T-helper 1 cell treated with Interleukin-12 subunit alpha and Interleukin-12 subunit beta and Interleukin-4 antibody, amounts not matched to agents 30 ng/mL and 1 ng/mL, for 36 hours (primary cell): ENCODE results near the gene PAFAH1B1. TPM values are rescaled to one million over a fixed set of nuclear protein-coding genes. Genes with fewer than 3 reads are reported as not detected.

Experiments
- intact Hi-C: fragments of 100-400 bp; cut with micrococcal nuclease; formaldehyde crosslinking; loops from one replicate; pipeline ENCODE4 v1.15.1; 2024
- total RNA-seq: library from RNA; stranded (reverse); gene quantifications from 2 replicates; pipeline ENCODE4 v1.2.3, GENCODE V29; 2022

The PAFAH1B1 gene
- total RNA-seq, 1 donor from 2014 or later, result 191 TPM

DNA sequence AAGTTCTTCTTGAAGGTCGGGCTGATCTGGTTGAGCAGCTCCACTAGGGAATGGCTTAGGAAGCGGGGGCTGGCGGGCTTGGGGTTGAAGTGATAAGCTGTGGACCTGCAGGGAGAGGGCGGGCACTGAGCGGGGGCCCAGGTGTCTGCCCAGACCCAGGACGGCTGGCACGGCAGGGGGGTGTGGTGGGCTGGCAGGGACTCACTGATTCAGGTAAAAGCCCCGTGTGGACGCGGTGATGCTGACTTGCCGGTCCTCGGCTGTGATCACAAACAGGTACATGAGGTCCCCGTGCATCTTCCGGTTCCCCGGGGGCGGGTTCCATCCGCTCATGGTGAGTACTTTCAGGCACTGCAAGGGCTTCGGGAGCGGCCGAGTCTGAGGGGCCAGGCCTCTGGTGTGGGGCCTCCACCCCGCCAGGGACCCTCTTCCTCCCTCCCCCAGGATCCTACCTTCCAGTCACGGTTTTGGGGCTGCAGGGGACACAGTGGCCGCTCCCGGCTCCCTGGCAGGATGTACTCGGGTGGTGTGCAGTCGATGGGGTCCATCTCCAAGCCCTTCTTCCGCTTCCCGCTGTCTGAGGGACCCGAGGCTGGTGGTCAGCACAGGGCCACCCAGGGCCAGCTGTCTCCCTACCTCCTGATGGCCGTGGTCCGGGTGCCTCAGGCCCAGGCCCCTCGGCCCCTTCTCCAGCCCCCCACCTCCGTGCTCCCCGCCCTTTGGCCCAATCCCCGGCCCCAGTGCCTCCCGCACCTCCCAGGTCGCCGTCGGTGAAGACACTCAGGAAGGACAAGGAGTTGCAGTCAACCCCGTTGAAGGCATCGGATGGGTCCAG is 107.9 kb downstream of the PAFAH1B1 start:
- intact Hi-C loops, result no loop called here

DNA sequence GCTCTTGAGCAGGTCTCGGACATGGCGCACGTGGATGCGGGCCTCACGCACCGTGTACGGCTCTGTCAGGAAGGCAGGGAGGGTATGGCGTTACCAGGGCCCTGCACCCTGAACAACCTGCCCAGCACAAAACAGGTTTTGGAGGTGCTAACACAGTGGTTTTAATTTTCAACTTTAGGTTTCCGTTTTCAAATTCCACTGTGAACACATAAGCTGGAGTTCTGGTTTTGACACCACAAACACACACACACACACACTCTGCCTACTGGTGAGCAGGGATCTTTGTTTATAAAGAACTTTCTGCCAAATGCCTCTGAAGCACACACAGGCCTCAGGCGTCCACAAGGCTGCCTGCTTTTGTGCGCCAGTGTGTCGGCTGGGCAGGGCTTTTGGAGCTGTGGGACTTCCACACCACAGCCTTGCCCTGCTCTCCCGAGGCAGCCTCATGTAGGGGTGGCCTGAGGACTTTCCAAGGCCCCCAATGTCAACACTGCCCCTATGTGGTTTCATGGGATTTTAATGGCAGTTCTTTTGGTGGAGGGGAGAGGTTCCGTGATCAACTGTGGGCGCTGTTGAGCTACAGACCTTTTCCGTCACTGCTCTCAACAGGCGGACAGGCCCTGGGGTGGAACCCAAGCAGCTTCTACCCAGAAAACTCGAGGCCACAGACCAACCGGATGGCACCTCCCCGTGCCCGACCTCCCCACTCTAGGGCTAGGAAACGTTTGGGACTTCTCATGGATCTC is 108.7 kb downstream of the PAFAH1B1 start:
- intact Hi-C loops, result no loop called here

DNA sequence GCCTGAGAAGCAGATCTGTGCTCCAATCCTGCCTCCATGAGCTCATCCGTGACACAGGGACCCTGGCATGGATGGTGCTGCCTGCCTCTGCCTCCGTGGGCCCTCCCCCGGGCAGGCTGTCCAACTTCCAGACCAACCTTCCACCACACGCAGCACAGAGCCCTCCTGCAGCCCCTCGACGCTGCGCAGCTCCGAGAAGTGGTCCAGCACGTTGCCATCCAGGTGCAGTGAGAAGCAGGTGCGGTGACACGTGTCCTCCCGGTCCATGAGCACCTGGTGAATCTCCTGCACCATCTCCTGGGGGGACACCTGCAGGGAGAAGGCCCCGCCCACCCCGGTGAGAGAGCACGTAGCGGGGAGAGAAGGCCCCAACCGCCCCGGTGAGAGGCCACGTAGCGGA is 109.7 kb downstream of the PAFAH1B1 start:
- intact Hi-C loops, result no loop called here

DNA sequence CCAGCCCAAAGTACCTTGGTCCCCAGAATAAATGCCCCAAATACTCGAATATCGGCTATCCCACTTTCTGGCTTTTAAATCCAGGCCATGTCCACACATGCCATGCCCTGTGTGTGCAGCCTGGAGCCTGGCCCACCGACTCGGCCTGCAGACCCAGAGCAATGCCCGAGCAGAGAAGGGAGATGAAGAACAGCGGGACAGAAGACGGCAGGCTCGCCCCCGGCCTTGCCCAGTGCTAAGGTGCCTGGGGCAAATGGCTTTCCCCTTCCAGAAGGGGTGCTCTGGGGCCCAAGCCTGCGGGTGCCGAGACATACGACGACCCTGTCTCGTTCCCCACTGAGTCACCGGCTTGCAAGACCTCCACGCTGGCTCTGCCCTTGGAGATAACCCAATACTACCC is 110.2 kb downstream of the PAFAH1B1 start:
- intact Hi-C loops, result no loop called here

DNA sequence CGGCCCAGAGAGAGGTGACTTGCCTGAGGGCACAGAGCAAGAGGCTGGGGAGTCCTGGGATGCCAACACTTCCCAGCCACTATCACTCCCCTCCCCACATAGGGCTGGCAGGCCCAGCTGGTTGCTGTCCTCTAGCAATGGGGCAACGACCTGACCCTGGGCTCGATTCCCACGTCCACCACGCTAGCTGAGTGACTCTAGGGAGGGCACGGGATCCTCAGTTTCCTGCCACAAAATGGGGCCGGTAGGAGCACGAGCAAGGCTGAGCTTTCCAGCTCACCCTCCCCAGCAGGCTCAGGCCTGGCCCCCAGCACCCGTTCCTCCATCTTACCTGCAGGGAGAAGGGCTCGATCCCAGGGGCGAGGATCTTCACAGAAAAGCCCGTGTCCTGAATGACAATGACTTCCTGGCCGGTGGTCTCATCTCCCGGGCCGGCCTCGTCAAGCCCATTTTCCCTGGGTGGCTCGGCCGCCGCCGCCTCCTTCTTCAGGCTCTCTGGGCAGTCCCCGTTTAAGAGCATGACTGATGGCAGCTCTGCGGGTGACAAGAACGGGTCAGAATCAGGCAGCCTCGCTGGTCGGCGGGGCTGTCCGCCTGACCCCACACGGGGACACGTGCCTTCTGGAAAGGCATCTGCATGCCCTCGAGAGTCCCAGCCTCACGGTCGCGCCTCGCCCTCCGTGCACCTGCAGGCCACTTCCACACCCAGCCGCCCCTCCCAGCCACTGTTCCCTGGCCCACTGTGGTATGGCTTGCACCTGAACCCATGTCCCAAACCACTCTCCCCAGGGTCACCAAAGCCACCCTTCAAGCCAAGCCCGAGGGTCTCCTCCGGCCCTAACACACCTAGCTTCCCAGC is 110.8 kb downstream of the PAFAH1B1 start:
- intact Hi-C loops, result no loop called here

DNA sequence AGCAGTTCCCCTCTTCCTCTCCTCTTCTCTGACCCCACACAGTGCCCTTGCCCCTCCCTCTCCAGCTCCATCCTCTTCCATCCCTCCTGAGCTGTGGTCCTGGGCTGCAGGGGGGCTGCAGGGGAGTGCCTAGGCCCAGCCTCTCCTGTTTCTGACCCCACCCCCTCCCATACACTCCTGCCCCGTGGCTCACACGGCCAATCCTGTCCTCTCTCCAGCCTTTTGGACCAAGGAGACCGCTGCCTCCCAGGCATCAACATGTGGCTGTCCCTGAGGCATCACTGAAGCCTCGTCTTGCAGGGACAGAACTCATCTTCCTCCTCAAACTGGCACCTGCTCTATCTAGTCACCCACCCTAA is 111.4 kb downstream of the PAFAH1B1 start:
- intact Hi-C loops, result no loop called here

DNA sequence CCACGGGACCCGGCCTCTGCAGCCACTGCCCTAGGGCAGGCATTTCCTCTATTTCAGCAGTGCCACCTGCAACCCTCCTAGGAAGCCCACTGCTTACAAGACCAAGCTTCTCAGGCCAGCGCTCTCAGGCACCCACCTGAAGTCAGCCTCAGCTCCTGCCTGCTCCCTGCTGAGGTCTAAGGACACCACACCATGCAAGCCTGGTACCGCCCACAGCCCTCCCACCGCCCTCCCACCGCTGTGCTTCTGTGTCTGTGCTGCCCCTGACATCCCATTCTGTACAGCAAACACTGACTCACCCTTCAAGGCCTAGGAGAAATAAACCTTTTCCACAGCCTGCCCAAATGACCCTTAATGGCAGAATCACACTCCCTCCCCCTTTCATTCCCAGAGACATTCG is 111.8 kb downstream of the PAFAH1B1 start:
- intact Hi-C loops, result no loop called here

DNA sequence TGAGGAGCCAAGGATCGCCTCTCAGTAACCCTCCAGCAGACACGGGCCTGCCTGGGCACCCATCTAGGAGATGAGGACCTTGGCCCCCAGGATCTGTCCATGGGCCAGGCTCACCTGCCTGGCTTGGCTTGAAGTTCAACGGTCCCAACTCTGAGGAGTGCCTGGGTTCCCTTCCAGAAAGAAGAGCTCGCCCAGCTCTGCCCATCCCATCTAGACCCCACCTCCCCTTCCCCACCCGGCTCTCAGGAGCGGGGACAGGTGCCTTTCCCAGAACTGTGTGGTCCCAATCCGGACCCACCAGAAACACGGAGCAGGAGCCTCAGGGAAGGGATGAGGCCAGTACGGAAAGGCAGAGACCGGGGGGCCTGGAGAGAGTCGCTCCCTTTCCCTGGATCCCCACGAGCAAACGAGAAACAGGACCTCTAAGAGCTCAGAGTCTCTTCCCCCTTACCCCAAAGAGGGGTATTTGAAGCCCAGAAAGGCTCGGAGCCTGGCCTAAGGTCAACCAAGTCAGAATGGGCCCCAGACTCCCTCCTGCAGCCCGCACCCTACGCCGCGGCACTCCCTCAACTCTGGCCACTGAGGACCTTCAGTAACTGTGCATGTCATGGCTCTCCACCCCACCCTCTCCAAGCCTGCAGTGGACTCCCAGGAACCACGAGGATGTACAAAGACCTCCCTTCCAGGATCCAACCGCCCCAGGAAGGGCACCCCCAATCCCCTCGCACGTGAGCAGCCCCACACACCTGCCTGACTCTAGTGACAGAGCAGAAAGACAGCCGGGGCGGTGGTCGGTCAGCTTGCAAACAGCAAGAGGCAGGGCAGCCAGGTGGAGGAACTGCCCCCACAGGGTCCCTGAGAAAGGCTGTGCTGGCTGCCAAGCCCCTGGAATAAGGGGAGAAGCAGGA is 112.7 kb downstream of the PAFAH1B1 start:
- intact Hi-C loops, result no loop called here

DNA sequence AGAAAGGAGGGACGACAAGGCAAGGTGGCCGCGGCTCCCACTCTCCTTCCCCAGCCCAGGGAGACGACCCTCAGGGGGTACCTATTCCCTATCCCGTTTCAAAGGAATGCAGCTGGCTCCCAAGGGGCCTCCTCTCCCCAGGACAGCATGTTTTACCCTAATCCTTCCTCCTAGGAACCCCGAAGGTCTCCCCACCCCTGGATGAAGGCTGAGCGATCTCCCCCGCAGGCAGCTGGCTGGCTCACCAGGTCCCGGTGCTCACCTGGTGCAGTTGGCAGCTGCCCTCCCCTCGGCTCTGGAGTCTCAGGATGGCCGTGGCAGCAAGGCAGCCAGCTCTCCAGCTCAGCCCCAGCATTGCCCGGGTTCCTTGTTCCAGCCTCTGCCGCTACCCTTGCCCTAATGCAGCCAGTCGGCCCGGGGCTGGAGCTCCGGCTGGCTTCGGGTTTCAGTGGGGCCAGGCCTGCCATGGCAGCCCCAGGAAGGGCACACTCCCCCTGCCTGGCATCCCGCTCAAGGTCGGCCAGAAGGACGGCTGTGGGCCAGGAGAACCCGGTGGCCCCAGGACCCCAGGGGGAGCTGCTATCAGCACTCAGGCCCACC is 113.6 kb downstream of the PAFAH1B1 start:
- intact Hi-C loops, result no loop called here

DNA sequence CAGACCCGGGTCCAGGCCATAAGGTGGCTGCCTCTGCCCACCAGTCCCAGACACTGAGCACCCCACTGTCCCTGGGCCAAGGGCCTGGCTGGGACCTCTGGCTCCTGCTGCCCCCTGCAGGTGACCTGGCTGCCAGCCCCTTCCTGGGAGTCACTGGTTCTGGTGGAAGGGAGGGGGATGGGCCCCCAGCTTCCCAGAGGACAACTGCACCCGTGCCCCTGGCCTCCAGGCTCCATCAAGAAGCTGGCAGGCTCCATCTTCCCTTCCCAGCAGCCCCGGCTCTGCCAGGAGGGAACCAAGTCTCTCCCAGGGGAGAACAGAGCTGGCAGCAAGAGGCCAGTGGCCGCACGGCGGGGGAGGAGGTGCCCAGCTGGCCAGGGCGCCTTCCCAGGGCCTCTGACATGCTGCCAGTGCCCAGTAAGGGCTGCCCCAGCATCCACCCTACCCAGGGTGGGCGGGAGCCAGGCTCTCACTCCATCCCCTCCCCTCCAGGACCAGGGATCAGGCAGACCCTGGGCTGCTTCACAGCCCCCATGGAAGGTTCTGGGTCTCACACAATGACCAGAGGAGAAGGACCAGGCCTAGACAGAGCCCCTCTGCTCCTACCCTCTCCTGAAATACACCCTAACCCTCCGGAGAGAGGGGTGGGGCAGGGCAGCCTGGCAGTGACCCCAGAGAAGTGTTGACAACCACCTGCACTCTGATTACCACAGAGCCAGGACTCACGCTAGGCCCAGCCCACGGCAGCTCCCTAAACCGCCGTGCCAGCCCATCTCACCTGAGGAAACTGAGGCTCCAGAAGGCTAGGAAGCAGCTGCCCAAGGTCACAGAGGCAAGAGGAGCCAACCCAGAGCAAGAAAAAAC is 114.5 kb downstream of the PAFAH1B1 start:
- intact Hi-C loops, result loop anchor here (2.0 kb wide), 1 partner anchor 315 kb away; no protein-coding TSS in a partner anchor

DNA sequence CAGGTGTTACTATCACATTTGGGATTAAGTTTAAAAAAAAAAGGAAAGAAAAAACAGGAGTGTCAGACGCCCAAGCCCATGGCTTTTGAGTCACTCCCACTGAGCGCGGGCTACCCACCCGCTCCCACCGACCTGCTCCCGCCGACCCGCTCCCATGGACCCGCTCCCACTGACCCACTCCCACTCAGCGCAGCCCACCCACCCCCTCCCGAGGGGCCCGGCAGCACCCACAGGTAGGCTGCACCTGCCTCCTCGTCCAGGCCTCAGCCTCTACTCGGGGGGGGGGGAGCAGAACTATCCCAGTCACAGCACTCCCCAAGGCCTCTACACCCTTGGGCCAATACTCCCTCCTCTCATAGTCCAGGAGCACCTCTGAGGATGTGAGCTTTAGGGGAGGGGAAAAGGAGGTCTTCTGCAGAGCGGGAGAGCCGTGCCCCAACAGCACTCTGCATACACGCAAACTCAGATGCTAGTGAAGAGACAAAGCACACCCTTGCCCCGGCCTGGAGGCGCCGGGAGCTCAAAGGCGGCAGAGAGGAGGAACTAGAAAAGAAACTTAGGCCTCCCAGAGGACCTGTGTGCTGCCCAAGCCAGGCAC is 115.2 kb downstream of the PAFAH1B1 start:
- intact Hi-C loops, result loop anchor here (2.0 kb wide), 1 partner anchor 316 kb away; no protein-coding TSS in a partner anchor

DNA sequence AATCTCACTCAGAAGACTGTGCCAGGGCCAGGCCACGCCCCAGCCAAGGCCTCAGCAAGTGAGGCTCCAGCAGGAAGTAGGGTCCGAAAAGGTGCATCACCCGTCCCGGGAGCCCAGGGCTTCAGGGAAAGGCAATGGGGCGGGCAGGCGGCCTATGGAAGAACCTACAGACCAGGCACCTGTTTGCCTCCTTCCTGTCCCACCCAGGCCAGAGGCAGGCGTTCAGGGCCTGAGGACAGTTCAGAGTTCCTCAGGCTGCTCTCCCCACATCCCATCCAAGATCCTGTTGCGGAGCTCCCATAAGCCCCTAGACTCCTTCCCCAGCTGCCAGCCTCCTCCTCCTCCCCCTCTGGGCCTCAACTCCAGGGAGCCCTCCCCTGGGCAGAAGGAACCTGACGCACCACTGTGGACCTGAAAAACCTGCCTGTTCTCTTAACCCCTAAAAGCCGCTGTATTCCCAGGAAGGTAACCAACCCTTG is 115.8 kb downstream of the PAFAH1B1 start:
- intact Hi-C loops, result loop anchor here (2.0 kb wide), 1 partner anchor 316 kb away; no protein-coding TSS in a partner anchor

DNA sequence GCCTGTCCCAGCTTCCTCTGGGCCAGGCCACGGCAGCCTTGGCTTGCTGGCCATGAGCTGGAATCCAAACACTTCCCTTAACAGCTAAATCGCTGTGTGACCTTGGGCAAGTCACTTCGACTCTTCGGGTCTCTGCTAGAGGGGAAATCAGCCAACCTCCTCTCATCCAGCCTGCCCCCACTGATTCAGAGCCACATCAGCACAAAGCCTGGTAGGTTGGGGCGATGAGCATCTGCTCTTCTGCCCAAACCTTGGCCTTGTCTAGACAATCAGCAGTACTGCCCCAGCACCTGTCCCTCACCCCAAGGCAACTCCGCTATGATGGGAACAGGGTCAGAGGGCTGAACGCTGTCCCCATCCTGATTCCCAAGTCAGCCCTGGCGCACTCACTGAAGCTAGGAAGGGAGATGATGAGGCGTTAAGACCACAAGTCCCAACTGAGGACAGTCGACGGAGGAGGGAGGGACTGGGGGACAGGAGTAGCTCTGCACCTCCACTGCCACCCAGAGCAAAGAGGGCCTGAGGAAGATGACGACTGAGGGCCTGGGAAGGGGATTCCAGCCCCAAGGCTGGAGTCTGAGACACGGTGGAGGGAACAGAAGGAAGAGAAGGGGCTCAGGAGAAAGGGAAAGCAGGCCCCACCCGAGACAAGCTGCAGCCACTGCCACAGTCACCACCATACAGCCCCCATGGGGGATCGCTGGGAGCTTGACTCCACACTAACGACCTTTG is 116.8 kb downstream of the PAFAH1B1 start:
- intact Hi-C loops, result loop anchor here (2.0 to 10.0 kb wide), 7 partner anchors 77 to 1657 kb away; partner anchors contain the start of genes CAMKK1, CYB5D2, RILP and SCARF1

DNA sequence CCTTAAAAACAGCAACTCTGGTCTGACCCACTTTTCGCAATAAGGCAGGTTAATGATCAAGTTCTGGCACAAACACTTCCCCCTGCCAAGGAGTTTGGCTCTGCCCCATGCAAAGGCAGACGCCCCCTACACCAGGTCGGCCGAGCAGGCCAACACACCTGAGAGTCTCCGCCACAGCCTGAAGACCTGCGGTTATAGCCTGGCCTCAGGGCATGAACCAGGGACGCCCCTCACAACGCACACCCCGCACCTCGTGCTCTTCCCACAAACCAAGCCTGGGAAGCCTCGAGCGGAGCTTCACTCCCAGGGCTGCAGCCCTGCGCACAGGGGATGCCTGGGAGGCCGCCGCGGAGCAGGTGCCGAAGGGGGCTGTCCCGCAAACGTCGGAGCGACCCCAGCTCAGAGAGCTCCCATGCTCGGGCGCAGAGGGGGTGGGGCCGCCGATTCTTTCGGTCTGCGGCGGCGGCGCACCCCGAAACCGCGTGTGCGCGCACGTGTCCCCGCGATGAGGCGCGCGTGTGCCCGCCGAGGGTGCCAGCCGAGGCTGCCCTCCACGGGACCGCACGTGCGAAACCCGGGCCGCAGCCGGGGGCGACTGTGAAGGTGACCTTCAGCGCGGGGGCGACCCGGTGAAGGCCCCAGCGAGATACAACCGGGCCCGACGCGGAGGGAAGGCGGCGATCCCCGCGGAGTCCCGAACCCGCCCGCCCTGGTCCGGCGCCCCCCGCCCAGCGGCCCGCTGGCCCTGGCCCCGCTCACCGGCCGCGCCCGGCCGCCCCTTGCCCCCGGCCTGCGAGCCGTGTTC is 117.6 kb downstream of the PAFAH1B1 start:
- intact Hi-C loops, result loop anchor here (1.0 to 10.0 kb wide), 11 partner anchors 76 to 1656 kb away; partner anchors contain the start of genes CAMKK1, CYB5D2, METTL16 and MNT

DNA sequence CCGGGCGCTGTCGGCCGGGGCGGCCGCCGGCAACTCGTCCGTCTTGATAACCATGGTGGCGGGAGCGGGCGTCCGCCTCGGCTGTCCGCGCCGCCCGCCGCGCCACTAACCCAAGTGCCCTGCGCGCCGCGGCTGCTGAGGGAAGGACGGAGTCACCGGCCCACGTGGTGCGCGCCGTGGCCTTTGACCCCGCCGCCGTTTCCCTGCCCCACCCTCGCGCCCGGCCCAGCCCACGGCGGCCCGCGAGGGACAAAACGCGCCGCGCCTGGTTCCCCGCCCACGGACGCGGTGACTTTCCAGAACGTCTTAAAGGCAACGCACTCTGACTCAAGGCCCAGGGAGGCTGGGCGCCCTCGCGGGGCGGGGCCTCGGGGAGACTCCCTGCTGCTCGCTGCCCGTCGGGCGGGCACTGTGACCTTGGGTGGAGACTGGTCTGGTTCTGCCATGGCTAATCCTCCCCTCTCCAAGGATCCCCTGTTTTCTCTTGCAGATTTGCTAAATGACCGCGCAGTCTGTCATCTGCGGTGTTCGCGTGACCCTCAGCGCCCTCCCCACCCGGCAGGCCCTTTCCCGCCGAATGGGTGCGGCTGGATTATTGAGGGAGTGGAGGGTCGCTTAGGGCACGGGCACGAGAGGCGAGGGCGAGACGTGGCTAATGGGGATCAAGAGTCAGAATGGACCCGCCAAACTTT is 118.3 kb downstream of the PAFAH1B1 start, which contains the start of gene CLUH:
CLUH (minus strand) TSS at position 157 of the 692 bp plus-strand sequence; CDS start at position 54, 103 bp downstream.
- intact Hi-C loops, result loop anchor here (1.0 to 10.0 kb wide), 11 partner anchors 76 to 1656 kb away; partner anchors contain the start of genes CAMKK1, CYB5D2, METTL16 and MNT
